GM23248 (cell line): ENCODE results near the gene DIPK1B.

ENCODE experiments used
- EZH2 ChIP-seq: fragments of 200-600 bp; sonication (generic); IDR thresholded peaks from 2 replicates; pipeline ENCODE4 v1.6.1; 2018; ENCODE audit warnings: antibody characterized with exemption, mild to moderate bottlenecking; ENCODE audit not compliant: insufficient read depth, poor library complexity, severe bottlenecking
- EZH2phosphoT487 ChIP-seq: fragments of 200-600 bp; sonication (generic); IDR thresholded peaks from 2 replicates; pipeline ENCODE4 v1.6.1; 2018; ENCODE audit warnings: antibody characterized with exemption, moderate library complexity, mild to moderate bottlenecking, low read depth; ENCODE audit not compliant: insufficient read depth

DNA sequence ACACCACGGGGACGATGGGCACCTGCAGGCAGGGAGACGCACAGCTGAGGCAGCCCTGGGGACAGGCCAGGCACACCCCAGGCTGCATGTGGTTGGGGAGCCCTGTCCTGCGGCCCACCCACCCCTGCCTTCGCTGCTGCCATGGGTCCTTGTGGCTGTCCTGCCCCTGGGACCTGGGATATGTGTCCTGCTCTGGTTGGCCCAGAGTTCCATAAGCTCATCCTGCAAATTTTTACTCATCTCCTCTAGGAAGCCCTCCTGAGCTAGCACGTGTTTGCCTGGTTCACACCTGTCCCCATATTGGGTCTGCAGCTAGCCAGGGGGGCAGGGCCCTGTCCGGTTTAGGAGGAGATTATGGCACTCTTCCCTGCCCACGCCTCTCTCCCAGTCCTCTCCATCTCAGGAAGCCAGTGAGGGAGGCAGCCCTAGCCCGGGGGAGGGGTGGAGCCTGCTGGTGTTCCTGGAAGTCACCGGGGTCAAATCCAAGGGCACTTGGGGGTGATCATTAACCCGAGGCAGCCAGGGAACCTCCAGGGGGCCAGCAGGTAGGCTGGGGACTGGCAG lies 37.5 kb upstream of the DIPK1B start:
- no peak for TF ChIP-seq EZH2
- no peak for TF ChIP-seq EZH2phosphoT487
